Activated CD8-positive, alpha-beta memory T cell treated with anti-CD3 and anti-CD28 coated beads, Interleukin-2, amount 50 U/mL, for 24 hours (primary cell): ENCODE data around the gene ARRB1.
"Not testable (repeated sequence)": the region's sequence is repeated elsewhere in the genome, so short reads cannot be mapped to it uniquely, and the experiment has no call there.

Source experiments
- DNase-seq: peaks from one replicate; pipeline ENCODE4 v3.0.0-alpha.2; 2020; ENCODE audit errors: extremely low read depth

ARRB1 gene

DNA sequence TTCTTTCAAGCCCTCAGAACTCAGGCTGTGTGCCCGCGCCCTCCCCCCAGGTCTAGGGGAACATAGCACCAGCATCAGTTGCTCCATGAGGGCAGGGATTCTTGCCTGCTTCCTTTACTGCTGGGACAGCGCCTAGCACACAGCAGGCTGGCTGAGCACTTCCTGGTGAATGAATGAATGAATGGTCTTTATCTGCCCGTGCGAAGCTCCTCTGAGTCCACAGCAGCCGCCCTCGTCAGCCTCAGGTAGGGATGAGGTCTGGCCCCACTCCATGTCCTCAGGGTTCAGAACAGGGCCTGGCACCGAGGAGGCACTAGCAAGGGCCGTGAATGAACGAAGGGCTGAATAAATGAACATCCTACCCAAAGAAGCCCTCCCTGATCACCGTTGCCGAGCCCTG is 27.3 kb downstream of the ARRB1 start:
- no peak for DNase-seq

DNA sequence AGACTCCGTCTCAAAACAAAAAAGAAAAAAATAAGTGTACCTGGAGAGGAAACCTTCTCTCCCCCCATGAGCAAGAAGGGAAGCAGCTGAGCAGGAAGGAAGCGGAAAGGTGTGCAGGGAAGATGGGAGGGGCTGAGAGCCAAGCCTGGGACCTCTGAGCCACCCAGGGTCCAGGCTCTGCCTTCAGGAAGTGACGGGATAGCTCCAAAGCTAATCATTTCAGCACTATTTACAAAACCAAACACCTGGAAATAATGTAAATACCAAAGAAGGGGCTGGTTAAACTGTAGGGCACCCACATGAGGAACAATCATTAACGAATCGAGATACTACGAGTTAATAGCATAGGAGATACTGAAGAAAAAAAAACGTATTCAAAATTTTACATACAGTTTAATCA is 27.9 kb downstream of the ARRB1 start:
- no peak for DNase-seq

DNA sequence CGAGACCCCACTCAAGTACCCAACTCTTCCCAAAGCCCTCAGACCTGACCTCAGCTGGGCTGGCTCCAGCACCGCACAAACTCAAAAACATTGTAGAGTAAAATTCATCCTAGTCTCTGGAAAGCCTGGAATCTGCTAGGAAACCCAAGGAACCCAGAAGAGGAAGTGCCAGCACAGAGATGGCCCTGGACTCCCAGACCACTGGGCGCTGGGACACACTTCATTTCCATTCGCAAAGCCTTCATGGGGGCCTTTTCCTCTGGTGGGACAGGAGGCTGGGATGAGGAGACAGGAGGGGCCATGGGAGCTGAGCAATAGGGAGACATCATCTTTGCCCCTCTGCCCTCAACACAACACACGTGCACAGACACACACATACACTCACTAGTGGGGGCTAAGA is 30.8 kb downstream of the ARRB1 start:
- no peak for DNase-seq

DNA sequence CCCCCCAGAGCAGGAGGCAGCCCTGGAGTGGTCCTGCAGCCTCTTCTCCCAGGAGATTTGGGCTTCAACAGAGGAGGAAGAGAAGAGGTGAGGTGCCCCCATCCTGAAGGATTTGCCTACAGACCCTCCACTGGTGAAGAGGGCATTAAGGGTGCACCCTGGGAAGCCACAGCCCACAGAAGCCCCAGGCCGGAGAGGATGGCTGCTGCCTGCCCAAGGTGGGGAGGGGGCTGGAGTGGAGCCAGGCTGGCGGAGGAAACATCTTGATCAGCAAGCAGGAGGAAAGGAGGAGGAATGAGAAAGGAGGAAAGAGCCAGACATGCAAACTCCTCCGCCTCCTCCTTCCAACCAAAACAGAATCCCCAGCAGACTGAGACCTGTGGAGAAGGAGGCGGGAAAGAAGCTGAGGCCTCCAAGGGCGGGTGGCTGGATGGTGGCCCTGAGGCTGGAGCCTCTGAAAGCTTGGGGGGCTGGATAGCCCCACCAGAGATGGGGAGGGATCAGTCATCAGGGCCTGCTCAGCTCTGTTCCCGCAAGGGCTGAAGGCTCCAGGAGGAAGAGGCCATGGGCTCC is 31.3 kb downstream of the ARRB1 start:
- no peak for DNase-seq

DNA sequence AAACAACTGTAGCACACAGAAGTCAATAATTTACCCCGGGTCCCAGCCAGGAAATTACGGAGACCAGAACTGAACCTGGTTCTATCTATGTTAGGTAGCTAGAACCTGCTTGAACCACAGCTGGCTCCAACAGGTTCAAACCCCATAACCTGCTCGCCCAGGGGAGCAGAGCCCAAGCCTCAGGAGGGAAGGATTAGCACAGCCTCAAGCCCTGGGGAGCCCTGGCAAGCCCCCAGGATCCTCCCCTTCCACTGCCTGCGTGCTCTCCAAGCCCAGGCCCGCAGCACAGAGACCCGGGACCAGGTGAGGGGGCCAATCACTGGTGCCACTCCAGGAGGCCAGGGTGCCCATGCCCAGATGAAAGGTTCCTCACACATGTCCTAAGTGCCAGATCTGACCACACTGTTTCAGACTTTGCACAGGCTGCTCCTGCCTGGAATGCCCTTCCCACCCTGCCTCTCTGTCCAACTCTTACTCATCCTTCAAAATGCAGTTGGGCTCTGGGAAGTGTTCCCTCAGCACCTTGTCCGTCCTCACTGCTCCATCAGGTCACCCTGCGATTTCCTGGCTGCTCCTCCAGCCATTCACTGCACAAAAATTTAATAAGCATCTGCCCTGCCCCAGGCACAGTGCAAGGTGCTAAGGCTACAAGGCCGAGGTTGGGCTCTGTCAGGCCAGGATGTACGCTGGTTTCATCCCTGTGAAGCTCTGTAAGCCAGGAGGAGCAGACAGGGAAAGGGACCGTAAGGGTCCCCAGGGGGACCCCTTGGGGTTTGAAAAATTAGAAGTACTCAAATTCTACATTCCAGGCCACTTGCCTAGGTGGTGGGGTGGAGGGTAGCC is 32.2 kb downstream of the ARRB1 start:
- no peak for DNase-seq

DNA sequence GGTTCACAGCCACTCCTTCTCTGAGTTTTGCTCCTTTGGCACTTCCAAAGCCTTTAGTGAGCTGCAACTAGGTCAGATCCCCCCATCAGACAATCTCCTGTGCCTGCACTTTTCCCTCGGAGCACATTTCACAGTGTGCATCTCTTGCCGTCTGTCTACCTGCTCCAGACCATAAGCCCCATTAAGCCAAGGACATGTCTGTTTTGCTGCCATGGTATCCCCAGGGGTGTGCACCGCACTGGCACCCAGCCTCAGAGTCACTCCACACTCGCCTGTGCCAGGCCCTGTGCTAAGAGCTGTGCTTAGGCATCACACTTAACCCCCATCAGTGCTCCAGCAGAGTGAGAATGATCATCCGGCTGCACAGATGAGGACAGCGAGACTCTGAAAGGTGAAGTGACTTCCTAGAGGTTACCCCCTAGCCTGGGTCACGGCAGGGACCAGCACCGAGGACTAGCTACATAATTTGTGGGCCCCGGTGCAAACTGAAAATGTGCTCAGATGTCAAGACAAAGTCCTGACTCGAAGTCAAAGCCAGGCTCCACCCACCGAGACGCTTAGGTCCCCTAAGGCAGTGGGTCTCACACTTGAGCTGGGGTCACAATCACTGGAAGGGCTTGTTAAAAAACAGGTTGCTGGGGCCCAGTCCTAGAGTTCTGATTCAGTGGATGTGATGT is 33.9 kb downstream of the ARRB1 start:
- no peak for DNase-seq

DNA sequence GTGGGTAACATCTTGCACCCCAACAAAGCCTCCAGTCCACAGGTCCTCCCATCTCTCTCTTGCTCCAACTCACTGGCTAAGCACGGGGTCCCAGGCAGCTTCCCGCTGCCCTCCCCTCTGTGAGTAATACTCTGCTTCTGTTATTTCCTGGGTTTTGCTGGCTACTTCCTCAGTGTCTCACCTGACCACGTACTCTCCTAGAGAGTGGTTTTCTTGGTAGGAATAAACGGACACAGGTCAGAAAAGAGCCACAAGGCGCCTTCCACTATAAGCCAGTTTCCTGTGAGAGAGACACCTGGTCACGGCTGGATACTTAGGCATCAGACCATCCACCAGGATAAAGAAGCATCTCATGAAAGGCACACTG is 36.0 kb downstream of the ARRB1 start:
- DNase-seq = no peak

DNA sequence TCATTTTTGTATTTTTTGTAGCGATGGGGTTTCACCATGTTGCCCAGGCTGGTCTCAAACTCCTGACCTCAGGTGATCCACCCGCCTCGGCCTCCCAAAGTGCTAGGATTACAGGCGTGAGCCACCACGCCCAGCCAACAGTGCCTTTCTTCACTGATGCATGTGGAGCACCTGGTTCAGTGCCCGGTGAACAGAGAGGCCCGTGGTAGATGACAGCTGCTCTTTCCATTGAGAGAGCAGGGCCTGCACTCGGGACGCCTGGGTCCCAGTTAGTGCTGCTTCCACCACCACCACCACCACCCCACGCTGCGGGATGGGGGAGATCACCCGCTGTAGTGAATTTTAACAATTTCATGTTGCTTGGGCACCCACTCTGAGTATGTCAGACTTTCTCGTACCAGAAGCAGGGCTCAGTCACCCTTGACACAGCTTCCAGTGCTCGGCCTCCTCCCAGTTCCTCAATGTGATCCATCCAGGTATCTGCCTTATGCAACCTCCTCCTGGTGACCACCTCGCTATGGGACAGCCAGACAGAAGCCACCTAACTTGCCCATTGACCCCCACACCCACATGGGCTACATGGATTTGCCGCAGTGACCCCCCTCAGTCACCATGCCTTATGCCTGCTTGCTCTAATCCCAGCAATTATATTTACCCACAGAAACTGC is 36.6 kb downstream of the ARRB1 start:
- no peak for DNase-seq

DNA sequence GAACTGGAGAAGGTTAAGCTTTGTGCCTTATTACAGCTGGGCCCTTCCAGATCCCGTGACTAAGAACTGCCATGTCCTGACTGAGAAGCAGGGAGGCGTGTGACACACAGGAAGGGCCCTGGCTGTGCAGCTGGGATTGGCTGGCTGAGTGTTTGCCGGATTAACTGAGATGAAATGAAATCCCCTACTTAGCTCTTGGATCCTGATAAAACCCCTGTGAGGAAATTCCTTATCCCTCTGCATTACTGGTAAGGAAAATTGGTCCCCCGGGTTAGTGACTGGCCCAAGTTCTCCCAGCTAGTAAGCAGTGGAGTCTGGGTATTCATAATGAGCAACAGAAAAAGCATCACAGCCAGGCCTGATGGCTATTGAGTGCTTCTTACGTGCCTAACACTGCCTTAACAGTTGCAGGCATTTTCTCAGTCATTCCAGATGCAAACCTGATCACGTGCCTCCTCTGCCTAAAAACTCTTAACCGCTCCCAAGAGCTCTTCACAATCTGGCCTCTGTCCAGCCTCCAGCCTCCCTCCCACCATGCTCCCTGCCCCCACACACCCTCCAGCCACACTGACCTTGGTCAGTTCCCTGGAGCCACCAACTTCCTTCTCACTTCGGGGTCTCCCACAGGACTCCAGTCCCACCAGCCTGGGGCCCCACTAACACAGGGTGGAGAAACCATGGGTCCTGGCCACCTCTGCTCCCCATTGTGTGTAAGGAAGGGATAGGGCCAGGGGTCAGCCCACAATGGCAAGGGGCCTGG is 37.8 kb downstream of the ARRB1 start:
- no peak for DNase-seq

DNA sequence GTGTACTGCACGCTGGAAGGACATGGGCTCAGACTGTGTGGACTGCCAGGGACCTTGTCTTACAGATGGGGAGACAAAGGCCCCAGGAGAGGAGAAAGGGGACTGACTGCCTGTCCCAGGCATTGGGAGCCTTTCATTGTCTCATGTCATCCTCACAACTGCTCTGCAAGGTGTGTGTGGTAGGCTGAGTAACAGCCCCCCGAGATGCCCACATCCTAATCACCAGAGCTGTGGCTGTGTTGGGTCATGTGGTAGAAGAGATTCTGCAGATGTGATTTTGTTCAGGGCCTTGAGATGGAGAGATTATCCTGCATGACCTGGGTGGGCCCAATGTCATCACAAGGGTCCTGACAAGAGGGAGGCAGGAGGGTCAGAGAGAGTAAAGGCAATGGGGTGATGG is 39.1 kb downstream of the ARRB1 start:
- DNase-seq = no peak

DNA sequence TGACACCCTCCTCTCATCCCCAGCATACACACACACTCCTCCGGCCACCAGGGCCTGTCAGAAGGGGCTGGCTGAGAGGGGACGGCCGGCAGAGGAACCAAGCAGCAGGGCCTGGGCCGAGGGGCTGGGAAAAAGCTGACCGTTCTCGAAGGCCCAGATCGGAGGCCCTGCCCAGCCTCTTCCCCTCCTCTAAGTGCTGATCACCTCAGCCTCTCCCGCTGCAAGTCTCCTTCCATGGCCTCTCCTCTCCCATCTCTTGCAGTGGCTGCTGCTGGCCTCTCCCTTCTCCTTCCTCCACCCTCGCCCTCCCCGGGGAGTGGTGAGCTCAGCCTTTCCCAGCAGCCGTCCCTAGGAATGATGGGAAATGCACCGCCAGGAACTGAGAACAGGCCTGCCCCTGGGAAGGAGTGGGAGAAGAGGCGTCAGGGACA is 39.6 kb downstream of the ARRB1 start:
- DNase-seq = no peak

DNA sequence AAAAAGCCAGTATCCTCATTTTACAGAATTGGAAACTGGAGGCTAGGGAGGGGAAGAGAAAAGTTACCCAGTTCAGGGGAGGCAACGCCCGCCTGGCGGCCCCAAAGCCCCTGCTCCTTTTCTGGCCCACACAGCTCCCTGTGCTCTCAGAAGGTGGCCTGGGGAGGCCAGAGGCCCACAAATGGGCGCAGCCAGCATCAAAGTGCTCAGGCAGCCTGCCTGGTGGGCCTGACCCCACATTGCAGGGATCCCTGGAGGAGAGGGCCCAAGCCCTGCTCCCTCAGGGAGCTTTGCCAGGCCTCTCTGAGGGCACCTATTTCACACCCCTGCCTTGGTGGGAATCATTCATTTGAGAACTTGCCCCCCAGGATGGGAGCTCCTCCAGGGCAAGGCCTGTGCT is 42.5 kb downstream of the ARRB1 start:
- DNase-seq = no peak

DNA sequence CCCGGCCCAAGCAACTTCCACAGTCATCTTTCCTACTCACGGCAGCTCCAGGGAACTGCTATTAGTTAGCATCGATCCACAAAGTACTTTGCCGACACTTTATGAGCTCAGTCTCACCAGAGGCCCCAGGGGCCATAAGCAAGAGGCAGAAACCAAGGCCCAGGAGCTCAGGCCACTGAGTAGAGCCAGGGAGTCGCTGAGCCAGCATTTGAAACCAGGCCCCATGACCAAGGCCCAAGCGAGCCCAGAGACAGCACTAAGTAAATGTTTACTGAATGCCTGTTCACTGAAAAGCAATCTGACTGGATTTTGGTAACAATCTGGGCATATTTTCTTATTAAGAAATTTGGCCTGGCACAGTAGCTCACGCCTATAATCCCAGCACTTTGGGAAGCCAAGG is 43.3 kb downstream of the ARRB1 start:
- DNase-seq = no peak

DNA sequence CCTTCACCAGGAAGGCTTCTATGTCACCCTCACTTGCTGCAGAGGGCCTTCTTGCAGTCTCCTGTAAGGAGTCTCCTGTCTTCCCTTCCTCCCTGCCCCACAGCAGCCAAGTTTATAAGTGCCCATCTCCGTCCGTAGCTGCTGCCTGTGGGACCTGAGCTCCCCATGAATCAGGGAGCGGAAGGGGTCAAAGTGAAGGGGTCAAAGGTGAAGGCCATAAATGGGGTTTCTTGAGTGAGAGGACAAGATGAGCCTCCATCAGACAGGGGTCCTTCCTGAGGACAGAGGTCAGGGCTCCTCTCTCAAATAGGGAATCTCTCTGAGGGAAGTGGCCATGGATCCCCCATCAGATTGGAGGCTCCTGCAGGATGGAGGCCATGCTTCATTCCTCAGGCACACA is 44.4 kb downstream of the ARRB1 start:
- DNase-seq = no peak

DNA sequence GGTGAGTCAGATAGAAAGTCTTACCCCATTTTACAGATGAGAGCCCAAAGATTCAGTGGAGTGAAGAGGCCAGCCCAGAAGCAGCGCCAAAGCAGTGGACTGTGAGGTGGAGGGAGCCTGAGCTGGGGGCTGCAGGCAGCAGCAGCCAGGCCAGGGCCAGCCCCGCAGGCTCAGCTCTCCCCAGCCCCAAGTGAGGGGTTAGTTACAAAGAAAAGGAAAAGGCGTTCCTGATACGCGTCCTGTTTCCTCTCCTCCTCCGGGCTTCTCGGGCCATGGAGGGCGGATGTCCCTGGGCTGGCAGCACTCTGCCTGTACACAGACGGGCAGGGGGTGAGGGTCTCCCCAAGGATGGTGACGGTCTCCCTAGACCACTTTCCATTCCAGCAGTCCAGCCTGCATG is 44.9 kb downstream of the ARRB1 start:
- no peak for DNase-seq

DNA sequence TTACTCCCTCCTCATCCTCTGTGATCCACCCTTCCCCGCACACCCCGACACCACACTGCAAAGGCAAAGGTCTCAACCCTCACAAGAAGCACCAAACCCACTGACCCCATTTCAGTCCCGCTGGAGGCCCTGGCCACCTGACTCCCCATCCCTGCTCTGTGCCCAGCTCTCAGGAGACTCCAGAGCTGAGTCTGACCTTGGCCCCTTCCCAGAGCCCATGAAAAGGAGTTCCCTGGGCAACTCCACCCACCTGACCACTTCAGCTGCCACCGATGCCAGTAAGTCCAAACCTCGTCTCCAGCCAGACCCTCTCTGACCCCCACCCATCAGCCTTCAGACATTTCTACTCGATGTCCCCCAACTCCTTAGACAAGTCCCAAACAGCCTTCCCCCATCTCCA is 45.5 kb downstream of the ARRB1 start:
- DNase-seq = no peak

DNA sequence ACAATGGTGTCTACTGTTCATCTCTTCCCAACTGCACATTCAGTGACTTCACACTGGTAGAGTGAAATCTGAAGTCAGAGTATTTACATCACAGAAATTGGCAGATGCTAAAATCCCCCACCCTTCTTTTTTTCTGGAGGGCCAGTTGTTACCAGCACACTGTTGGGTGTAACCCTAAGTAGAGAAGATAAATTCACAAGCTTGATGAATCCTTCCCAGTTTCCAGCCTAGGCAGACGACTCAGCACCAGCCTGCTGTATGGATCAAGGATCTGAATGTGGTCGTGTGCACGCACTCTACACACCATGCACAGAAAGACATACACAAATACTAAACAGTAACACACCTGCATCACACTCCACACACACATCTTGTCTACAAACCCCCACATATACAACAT is 46.0 kb downstream of the ARRB1 start:
- no peak for DNase-seq

DNA sequence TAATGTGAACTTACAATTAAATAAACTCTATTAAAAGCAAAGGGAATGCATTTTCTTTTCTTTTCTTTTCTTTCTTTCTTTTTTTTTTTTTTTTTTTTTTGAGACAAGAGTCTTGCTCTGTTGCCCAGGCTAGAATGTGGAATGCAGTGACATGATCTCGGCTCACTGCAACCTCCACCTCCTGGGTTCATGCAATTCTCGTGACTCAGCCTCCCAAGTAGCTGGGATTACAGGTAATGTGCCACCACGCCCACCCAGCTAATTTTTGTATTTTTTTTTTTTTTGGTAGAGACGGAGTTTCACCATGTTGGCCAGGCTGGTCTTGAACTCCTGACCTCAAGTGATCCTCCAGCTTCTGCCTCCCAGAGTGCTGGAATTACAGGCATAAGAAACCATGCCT is 46.5 kb downstream of the ARRB1 start:
- not testable (repeated sequence) for DNase-seq

DNA sequence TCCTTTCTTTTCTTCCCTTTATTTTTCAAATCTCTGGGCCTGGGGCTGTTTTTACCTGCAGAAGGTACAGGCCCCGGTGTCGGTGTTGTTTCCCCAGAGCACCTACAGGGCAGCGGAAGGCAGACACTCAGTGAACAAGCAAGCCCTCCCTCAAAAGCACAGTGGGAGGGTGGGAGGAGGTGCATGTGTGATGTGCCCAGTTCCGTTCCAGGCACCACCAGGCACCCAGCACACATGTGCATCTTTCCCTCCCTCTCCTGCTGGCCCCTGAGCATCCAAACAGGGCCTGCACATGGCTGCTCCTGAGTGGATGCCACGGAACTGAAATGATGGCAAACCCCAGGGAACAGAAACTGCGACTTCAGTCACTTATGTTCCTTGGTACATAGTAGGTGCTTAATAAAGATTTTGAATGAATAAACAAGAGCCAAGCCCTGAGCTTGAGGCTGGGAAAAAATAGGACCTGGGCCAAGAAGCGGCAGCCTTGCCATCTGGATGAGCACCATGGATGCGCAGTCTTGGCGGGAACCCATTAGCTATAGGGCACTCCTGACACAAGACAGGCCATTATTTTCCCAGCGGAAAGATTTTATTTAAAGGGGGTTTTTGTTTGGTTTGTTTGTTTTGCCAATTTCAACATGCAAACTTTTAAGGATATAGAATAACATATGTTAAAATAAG is 47.8 kb downstream of the ARRB1 start:
- DNase-seq = no peak

DNA sequence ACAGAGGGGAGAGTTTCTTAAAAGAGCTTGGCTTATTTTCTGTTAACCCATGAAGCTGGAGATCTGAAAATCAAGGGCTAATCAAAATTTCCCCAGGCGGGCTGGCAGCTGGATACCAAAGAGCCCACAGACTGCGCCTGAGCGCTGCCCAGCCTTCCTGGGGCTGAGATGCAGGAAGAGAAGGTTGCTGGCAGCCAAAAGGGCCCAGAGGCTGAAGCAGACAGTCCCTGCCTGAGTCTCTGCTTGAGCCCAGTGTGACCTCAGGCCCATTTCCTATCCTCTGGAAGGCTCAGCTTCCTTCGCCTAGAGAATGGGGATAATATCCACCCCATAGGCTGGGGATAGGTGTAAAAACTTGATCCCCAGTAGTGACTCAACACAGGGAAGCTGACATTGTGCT is 49.1 kb downstream of the ARRB1 start:
- DNase-seq = no peak

DNA sequence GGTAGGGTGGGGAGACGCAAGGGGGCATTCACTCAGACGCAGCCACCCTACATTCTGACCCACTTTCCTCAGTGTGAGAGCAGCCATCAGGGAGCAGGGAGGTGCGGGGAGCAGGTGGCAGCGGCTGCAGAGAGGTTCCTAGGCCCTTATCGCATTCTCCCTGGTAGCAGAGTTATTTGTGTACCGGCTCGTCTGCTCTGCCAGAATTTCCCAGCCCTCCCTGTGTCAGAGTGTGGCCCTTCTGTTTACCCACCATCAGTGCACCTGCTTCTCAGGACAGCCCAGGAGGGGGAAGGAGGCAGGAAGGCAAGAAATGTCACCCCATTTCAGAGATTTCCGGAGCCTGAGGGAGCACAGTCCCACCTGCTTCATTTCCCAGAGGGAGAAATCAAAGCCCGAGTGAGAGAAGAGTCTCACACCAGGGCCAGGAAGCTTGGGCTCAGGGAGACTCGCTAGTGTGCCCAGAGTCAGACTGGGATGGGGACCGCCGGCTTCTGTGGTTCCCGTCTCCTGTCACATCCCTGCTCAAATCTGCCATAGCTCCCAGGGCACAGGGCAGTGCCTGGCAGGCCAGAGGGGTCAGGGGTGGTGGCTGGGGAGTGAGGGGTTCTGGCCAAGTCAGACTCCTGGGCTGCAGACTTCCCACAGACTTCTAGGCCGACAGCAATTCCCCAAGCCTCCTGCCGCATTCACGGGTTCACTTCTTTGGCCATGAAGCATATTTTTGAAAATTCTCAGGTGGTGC is 49.7 kb downstream of the ARRB1 start:
- no peak for DNase-seq
